ENCODE data around the gene COL13A1.
A peak's percentile ranks its signal among the peaks of the same experiment; 100 is the strongest.

COL13A1 gene

DNA sequence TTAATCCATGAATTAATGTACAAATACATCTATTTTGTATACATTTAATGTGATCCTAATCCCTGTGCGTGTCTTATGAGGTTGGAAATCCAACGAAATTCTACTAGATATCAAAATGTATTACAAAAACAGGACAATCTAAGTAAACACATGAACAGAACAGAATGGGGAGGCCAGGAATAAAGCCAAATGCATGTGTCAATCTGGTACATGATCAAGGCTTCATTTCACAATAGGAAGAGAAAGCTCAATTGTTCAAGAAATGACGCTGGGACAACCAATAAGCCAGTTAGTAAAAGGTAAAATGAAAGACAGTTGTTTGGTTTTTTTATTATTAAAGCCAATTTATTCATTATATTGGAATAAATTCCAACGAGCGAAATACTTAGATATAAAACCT, 83.0 kb downstream of the COL13A1 start:
- no peaks in the 10 kb centered on the region for H3K79me2 ChIP-seq (ENCODE audit: insufficient read depth, low read length)
- no peaks in the 10 kb centered on the region for H3K4me1 ChIP-seq (ENCODE audit: insufficient read depth, low read length, severe bottlenecking)
- H3K27me3 ChIP-seq (ENCODE audit: insufficient read depth, low read length), result no peaks in the 10 kb centered on the region; the same call in 1 of the 2 replicates
- TF ChIP-seq, protein P1, sequence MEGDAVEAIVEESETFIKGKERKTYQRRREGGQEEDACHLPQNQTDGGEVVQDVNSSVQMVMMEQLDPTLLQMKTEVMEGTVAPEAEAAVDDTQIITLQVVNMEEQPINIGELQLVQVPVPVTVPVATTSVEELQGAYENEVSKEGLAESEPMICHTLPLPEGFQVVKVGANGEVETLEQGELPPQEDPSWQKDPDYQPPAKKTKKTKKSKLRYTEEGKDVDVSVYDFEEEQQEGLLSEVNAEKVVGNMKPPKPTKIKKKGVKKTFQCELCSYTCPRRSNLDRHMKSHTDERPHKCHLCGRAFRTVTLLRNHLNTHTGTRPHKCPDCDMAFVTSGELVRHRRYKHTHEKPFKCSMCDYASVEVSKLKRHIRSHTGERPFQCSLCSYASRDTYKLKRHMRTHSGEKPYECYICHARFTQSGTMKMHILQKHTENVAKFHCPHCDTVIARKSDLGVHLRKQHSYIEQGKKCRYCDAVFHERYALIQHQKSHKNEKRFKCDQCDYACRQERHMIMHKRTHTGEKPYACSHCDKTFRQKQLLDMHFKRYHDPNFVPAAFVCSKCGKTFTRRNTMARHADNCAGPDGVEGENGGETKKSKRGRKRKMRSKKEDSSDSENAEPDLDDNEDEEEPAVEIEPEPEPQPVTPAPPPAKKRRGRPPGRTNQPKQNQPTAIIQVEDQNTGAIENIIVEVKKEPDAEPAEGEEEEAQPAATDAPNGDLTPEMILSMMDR (IDR thresholded peaks at IDR 0.05; ENCODE audit: low read length), result no peak
- no peak for TF ChIP-seq EZH2 (IDR thresholded peaks at IDR 0.05; ENCODE audit: borderline replicate concordance, low read length)
- H3K9me3 ChIP-seq (ENCODE audit: low read length), result no peaks in the 10 kb centered on the region
- H3K9me2 ChIP-seq (ENCODE audit: low read depth, low read length), result no peaks in the 10 kb centered on the region
- no peaks in the 10 kb centered on the region for H3F3A ChIP-seq (ENCODE audit: insufficient read depth, low read length)
- H3K27ac ChIP-seq (ENCODE audit: low read depth, low read length, poor library complexity, severe bottlenecking), result no peak overlapping the region
- no peak overlapping the region for H3K9ac ChIP-seq (ENCODE audit: low read length)
- H3K4me2 ChIP-seq (ENCODE audit: low read length), result no peak overlapping the region
- H3K36me3 ChIP-seq (ENCODE audit: insufficient read depth, low read length), result no peaks in the 10 kb centered on the region
- no peak overlapping the region for H3K4me3 ChIP-seq (ENCODE audit: low read depth, low read length, poor library complexity, severe bottlenecking)
- H4K20me1 ChIP-seq (ENCODE audit: insufficient read depth, low read length), result no peaks in the 10 kb centered on the region
- H2AFZ ChIP-seq (ENCODE audit: low read length), result no peak overlapping the region

DNA sequence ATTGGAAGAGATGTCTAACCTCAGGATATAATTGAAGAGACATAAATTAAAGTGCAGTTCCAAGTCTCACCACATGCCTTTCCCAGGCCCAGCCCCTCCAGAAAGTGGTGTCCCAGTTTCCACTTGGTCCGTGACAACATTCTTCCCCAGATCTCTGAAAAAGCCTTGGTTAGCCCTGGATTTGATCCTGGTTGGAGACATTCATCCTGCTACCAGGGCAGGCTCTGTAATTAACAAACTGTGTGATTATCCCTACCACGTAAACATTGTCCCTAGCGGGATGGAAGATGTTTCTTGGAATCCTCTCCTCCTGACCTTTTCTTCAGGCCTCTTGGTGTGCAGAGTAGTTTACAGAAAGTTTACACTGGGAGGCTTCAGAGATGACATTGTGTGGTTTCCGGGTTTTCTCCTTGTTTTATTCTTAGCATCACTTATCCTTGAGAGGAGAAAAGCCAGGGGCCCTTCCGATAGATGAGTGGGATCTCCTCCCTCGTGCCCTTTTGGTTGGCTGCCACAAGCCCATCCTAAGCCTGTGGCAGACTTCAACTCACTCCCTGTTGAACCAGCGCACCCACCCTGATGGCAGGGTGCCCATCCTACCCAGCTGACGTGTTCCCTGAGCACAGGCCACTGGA, 83.8 kb downstream of the COL13A1 start:
- Histone ChIP-seq H3K9me2 (ENCODE audit: low read depth, low read length) (no peaks in the 10 kb centered on the region), H3K9me3 (ENCODE audit: low read length) (no peaks in the 10 kb centered on the region), H3K4me2 (ENCODE audit: low read length) (no peak overlapping the region), H3K9ac (ENCODE audit: low read length) (no peak overlapping the region), H3F3A (ENCODE audit: insufficient read depth, low read length) (no peaks in the 10 kb centered on the region), H3K79me2 (ENCODE audit: insufficient read depth, low read length) (no peaks in the 10 kb centered on the region), H4K20me1 (ENCODE audit: insufficient read depth, low read length) (no peaks in the 10 kb centered on the region), H3K27me3 (ENCODE audit: insufficient read depth, low read length) (no peaks in the 10 kb centered on the region; the same call in 1 of the 2 replicates), H2AFZ (ENCODE audit: low read length) (no peak overlapping the region), H3K27ac (ENCODE audit: low read depth, low read length, poor library complexity, severe bottlenecking) (no peak overlapping the region), H3K4me3 (ENCODE audit: low read depth, low read length, poor library complexity, severe bottlenecking) (no peak overlapping the region), H3K4me1 (ENCODE audit: insufficient read depth, low read length, severe bottlenecking) (no peaks in the 10 kb centered on the region), H3K36me3 (ENCODE audit: insufficient read depth, low read length) (no peaks in the 10 kb centered on the region)
- TF ChIP-seq, protein P1 (IDR thresholded peaks at IDR 0.05; ENCODE audit: low read length), result peak; percentile 17; the same call in 1 of the 2 replicates
- TF ChIP-seq EZH2 (IDR thresholded peaks at IDR 0.05; ENCODE audit: borderline replicate concordance, low read length), result no peak

DNA sequence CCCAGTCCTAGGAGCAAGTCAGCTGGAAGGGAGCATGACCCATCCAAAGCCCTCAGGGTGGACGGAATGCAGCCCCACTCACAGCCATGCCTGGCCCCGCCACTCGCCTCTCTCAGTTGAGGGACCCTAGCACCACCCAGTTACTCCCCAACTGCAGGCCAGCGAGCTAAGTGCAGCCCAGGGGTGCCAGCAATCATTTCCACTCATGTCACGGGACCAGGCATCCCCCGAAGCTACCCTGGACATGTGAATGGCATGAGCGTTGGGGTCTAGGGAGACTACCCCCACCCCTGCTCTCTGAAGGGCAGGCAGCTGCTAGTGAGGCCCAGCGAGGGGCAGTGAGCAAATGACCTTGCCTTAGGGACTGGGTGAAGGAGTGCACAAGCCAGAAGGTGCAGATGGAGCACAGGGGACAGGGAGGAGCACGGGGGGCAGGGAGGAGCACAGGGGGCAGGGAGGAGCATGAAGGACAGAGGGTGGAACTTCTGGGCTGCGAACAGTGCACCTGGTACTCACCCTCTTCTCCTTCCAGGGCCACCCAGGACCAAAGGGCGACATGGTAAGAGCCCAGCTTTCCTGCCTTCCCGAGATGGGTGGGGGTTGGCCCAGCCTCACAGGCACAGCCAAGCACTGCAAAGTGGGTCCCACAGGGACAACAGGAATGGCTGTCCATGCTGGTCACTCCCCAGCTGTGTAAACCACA, 87.3 kb downstream of the COL13A1 start:
- no peaks in the 10 kb centered on the region for H3K4me1 ChIP-seq (ENCODE audit: insufficient read depth, low read length, severe bottlenecking)
- H3K4me3 ChIP-seq (ENCODE audit: low read depth, low read length, poor library complexity, severe bottlenecking), result no peak overlapping the region
- no peaks in the 10 kb centered on the region for H3F3A ChIP-seq (ENCODE audit: insufficient read depth, low read length)
- no peaks in the 10 kb centered on the region for H3K36me3 ChIP-seq (ENCODE audit: insufficient read depth, low read length)
- H3K4me2 ChIP-seq (ENCODE audit: low read length), result no peak overlapping the region
- no peak overlapping the region for H2AFZ ChIP-seq (ENCODE audit: low read length)
- no peaks in the 10 kb centered on the region for H4K20me1 ChIP-seq (ENCODE audit: insufficient read depth, low read length)
- TF ChIP-seq, protein P1 (IDR thresholded peaks at IDR 0.05; ENCODE audit: low read length), result no peak
- TF ChIP-seq EZH2 (IDR thresholded peaks at IDR 0.05; ENCODE audit: borderline replicate concordance, low read length), result no peak
- no peaks in the 10 kb centered on the region for H3K79me2 ChIP-seq (ENCODE audit: insufficient read depth, low read length)
- H3K9me2 ChIP-seq (ENCODE audit: low read depth, low read length), result no peaks in the 10 kb centered on the region
- no peak overlapping the region for H3K27ac ChIP-seq (ENCODE audit: low read depth, low read length, poor library complexity, severe bottlenecking)
- H3K9ac ChIP-seq (ENCODE audit: low read length), result no peak overlapping the region
- no peaks in the 10 kb centered on the region for H3K27me3 ChIP-seq (ENCODE audit: insufficient read depth, low read length)
- H3K9me3 ChIP-seq (ENCODE audit: low read length), result no peaks in the 10 kb centered on the region
